ENCODE measurements around the gene TNPO1. TPM values are rescaled to one million over a fixed set of nuclear protein-coding genes. Genes with fewer than 3 reads are reported as not detected.
"Not testable (repeated sequence)": the region's sequence is repeated elsewhere in the genome, so short reads cannot be mapped to it uniquely, and the experiment has no call there.

The TNPO1 gene
- total and polyA plus RNA-seq, 2 experiments from 2014 or later: 40.4 to 195 TPM

DNA sequence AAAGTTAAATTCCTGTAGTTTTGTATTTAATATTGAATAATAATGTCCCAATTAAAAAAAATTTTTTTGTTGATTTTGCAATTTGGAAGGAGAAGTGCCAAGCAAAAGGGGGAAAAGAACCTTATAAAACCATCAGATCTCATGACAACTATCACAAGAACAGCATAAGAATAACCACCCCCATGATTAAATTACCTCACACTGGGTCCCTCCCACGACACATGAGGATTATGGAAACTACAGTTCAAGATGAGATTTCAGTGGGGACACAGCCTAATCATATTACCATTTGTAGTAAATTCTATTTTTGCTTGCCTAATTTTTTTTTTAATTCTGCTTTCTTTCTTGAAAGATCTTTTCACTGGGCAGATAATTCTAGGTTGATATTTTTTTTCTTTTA lies 106.0 kb downstream of the TNPO1 start:
- no peaks in the 10 kb centered on the region for H3K9me3 ChIP-seq (ENCODE audit: low read depth)

DNA sequence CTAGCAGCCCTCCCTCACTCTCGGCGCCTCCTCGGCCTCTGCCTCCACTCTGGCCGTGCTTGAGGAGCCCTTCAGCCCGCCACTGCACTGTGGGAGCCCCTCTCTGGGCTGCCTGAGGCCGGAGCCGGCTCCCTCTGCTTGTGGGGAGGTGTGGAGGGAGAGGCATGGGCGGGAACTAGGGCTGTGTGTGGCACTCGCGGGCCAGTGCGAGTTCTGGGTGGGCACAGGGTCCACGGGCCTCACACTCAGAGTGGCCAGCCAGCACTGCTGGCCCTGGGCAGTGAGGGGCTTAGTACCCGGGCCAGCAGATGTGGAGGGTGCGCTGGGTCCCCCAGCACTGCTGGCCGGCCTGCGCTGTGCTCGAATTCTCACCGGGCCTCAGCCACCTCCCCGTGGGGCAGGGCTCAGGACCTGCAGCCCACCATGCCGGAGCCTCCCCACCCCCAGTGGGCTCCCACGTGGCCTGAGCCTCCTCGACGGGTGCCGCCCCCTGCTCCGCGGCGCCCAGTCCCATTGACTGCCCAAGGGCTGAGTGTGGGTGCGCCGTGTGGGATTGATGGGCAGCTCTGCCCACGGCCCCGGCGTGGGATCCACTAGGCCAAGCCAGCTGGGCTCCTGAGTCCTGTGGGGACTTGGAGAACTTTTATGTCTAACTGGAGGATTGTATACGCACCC lies 109.0 kb downstream of the TNPO1 start:
- Histone ChIP-seq H3K27ac (no peak overlapping the region), H3K27me3 (no peaks in the 10 kb centered on the region), H3K4me1 (ENCODE audit: low read depth) (no peaks in the 10 kb centered on the region), H3K4me3 (no peak overlapping the region), H3K9me3 (ENCODE audit: low read depth) (no peaks in the 10 kb centered on the region), H3K36me3 (no peaks in the 10 kb centered on the region)
- DNase-seq (ENCODE audit: low read depth in 1 of 2, low spot score in 1 of 2): no peak
- TF ChIP-seq, protein P1, sequence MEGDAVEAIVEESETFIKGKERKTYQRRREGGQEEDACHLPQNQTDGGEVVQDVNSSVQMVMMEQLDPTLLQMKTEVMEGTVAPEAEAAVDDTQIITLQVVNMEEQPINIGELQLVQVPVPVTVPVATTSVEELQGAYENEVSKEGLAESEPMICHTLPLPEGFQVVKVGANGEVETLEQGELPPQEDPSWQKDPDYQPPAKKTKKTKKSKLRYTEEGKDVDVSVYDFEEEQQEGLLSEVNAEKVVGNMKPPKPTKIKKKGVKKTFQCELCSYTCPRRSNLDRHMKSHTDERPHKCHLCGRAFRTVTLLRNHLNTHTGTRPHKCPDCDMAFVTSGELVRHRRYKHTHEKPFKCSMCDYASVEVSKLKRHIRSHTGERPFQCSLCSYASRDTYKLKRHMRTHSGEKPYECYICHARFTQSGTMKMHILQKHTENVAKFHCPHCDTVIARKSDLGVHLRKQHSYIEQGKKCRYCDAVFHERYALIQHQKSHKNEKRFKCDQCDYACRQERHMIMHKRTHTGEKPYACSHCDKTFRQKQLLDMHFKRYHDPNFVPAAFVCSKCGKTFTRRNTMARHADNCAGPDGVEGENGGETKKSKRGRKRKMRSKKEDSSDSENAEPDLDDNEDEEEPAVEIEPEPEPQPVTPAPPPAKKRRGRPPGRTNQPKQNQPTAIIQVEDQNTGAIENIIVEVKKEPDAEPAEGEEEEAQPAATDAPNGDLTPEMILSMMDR (IDR thresholded peaks at IDR 0.05; ENCODE audit: low read depth, low read length): no peak

More for the DNA sequence above, 106.0 kb downstream of the TNPO1 start:
- H3K36me3 ChIP-seq: no peaks in the 10 kb centered on the region
- H3K27me3 ChIP-seq: no peaks in the 10 kb centered on the region
- DNase-seq (ENCODE audit: low read depth in 1 of 2, low spot score in 1 of 2): no peak
- no peak overlapping the region for H3K27ac ChIP-seq
- no peaks in the 10 kb centered on the region for H3K4me1 ChIP-seq (ENCODE audit: low read depth)
- TF ChIP-seq, protein P1 (IDR thresholded peaks at IDR 0.05; ENCODE audit: low read depth, low read length): no peak
- H3K4me3 ChIP-seq: no peak overlapping the region

DNA sequence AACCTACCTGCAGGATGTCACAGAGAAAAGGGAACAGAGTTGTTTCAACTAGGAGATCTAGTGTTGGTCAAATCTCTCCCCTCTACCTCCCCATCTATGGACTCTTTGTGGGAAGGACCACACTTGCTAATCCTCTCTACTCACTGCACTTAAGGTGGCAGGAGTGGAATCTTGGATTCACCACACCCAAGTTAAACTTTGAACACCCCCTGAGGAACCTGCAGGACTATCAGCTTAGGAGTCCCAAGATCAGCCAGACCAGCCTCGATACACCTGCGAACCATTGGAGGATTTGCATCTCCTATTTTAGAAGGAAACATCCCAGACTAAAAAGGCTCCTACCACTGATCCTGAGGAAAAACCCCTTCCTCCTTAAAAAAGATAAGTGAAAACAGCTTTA lies 116.2 kb downstream of the TNPO1 start:
- not testable (repeated sequence) for H3K4me1 ChIP-seq (ENCODE audit: low read depth); DNase-seq (ENCODE audit: low read depth in 1 of 2, low spot score in 1 of 2); H3K27ac ChIP-seq; H3K36me3 ChIP-seq; H3K27me3 ChIP-seq; H3K9me3 ChIP-seq (ENCODE audit: low read depth); H3K4me3 ChIP-seq

DNA sequence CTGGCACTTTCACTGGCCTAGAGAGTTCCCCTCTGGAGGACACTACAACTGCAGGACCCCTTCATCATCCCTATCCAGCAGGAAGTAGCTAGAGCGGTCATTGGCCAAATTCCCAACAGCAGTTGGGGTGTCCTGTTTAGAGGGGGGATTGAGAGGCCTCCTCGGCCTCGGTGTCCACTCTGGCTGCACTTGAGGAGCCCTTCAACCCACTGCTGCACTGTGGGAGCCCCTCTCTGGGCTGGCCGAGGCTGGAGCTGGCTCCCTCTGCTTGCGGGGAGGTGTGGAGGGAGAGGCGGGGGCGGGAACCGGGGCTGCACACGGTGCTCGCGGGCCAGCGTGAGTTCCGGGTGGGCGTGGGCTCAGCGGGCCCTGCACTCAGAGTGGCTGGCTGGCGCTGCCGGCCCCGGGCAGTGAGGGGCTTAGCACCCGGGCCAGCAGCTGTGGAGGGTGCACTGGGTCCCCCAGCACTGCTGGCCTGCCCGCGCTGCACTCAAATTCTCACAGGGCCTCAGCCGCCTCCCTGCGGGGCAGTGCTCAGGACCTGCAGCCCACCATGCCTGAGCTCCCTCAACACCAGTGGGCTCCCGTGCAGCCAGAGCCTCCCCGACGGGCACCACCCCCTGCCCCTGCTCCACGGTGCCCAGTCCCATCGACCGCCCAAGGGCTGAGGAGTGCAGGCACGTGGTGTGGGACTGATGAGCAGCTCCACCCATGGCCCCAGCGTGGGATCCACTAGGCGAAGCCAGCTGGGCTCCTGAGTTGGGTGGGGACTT lies 118.7 kb downstream of the TNPO1 start:
- not testable (repeated sequence) for H3K27ac ChIP-seq; H3K9me3 ChIP-seq (ENCODE audit: low read depth); DNase-seq (ENCODE audit: low read depth in 1 of 2, low spot score in 1 of 2); H3K4me3 ChIP-seq; H3K4me1 ChIP-seq (ENCODE audit: low read depth); H3K36me3 ChIP-seq; H3K27me3 ChIP-seq

DNA sequence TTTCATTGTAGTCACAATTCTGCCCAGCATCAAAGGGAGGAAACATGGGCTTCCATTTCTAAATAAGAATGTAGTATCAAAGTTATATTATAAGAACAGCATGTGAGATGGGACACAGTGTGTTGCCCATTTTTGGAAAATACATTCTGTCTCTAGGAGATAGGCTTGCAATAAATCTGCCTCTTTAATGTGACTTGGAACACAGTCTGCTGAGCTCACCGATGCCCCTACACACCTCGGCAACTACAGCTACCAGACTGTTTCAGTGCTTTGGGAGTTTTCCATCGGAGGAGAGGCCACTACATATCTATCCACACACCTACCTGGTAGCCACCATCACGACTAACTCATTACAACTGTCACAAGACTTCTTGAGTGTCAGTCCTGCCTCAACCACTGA lies 120.4 kb downstream of the TNPO1 start:
- DNase-seq (ENCODE audit: low read depth in 1 of 2, low spot score in 1 of 2): no peak
- Histone ChIP-seq H3K27me3 (no peaks in the 10 kb centered on the region), H3K9me3 (ENCODE audit: low read depth) (no peaks in the 10 kb centered on the region), H3K4me1 (ENCODE audit: low read depth) (no peaks in the 10 kb centered on the region), H3K36me3 (no peaks in the 10 kb centered on the region), H3K4me3 (no peak overlapping the region), H3K27ac (no peak overlapping the region)
- TF ChIP-seq, protein P1 (IDR thresholded peaks at IDR 0.05; ENCODE audit: low read depth, low read length): no peak

DNA sequence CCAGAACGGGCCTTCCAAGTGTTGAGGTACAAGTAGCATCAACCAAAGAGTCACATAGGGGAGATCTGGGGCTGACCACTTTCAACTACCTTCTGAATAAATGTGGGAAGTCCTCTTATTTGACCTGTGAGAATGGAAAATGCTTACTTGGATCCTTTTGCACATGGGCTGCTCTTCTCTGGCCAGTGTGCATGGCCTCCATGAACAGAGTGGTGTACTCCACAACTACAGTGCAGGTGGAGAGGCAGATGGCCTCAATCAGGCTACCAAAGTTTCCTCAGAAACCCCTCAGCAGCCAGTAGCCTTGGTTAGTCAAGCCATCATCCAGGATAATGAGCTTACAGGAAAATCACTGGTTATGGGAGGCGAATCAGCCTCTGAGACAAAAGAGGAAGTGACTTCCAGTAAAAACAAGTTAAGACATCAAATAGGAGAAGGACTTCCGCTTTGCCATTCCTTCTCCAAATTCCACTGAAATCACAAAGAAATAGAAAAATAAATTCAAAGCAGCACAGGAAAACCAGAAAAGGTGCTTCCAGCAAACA lies 121.1 kb downstream of the TNPO1 start:
- DNase-seq (ENCODE audit: low read depth in 1 of 2, low spot score in 1 of 2): no peak
- no peak overlapping the region for H3K4me3 ChIP-seq
- no peaks in the 10 kb centered on the region for H3K9me3 ChIP-seq (ENCODE audit: low read depth)
- no peaks in the 10 kb centered on the region for H3K4me1 ChIP-seq (ENCODE audit: low read depth)
- H3K36me3 ChIP-seq: no peaks in the 10 kb centered on the region
- H3K27ac ChIP-seq: no peak overlapping the region
- no peaks in the 10 kb centered on the region for H3K27me3 ChIP-seq
- TF ChIP-seq, protein P1 (IDR thresholded peaks at IDR 0.05; ENCODE audit: low read depth, low read length): no peak
